Ectodermal cell (in vitro differentiated cells): ENCODE measurements around the gene IFITM1.
"Not testable (repeated sequence)": the region's sequence is repeated elsewhere in the genome, so short reads cannot be mapped to it uniquely, and the experiment has no call there.

Experiments
- H3K27ac ChIP-seq: 2 replicates; pipeline ENCODE4 v1.7.0; 2013; ENCODE audit warnings: mild to moderate bottlenecking, low read depth, low read length; ENCODE audit not compliant: insufficient read depth, poor library complexity, severe bottlenecking
- H3K27me3 ChIP-seq: 2 replicates; pipeline ENCODE4 v1.7.0; 2013; ENCODE audit warnings: mild to moderate bottlenecking, low read length; ENCODE audit not compliant: insufficient read depth, control insufficient read depth, poor library complexity, severe bottlenecking
- H3K36me3 ChIP-seq: one replicate; pipeline ENCODE4 v1.7.0; 2013; ENCODE audit warnings: low read length; ENCODE audit not compliant: control insufficient read depth, insufficient read depth
- H3K4me1 ChIP-seq: one replicate; pipeline ENCODE4 v1.7.0; 2013; ENCODE audit warnings: low read length; ENCODE audit not compliant: control insufficient read depth, insufficient read depth
- H3K4me3 ChIP-seq: 2 replicates; pipeline ENCODE4 v1.7.0; 2013; ENCODE audit warnings: low read depth, low read length, control low read depth; ENCODE audit not compliant: insufficient read depth
- H3K9me3 ChIP-seq: 2 replicates; pipeline ENCODE4 v1.7.0; 2013; ENCODE audit warnings: mild to moderate bottlenecking, low read length, moderate library complexity; ENCODE audit not compliant: control insufficient read depth
- WGBS, 2 experiments: methylation state at CpG; one replicate each; pipeline ENCODE4 v1.1.7; 2013; ENCODE audit warnings: missing lambda C conversion rate in 2 of 2; 5-methylcytosine and 5-hydroxymethylcytosine counted together

IFITM1 gene

GRCh38 chr11:330307-330693 lies 16.5 kb downstream of the IFITM1 start:
- Histone ChIP-seq H3K9me3 (no peaks in the 10 kb centered on the region), H3K27me3 (no peaks in the 10 kb centered on the region), H3K36me3 (no peaks in the 10 kb centered on the region), H3K4me1 (peaks cover 19% of the 10 kb centered on the region), H3K27ac (no peak overlapping the region), H3K4me3 (no peak overlapping the region)
- WGBS, 2 experiments, result 84 to 85% methylated on average over 14 of the region's 14 CpGs

GRCh38 chr11:330694-331357 lies 17.0 kb downstream of the IFITM1 start:
- WGBS, 2 experiments, result 87% methylated on average over 34 of the region's 34 CpGs
- Histone ChIP-seq H3K36me3 (no peaks in the 10 kb centered on the region), H3K9me3 (no peaks in the 10 kb centered on the region), H3K27me3 (no peaks in the 10 kb centered on the region), H3K27ac (no peak overlapping the region), H3K4me3 (no peak overlapping the region), H3K4me1 (peaks cover 21% of the 10 kb centered on the region)

- Histone ChIP-seq H3K4me1 (peaks cover 16% of the 10 kb centered on the region), H3K27ac (no peak overlapping the region), H3K36me3 (no peaks in the 10 kb centered on the region), H3K27me3 (no peaks in the 10 kb centered on the region), H3K9me3 (no peaks in the 10 kb centered on the region), H3K4me3 (no peak overlapping the region)
- 93 to 95% methylated on average over 19 of the region's 19 CpGs for WGBS, 2 experiments
These were observed 17.7 kb downstream of the IFITM1 start for GRCh38 chr11:331358-332060.

- Histone ChIP-seq H3K27ac (no peak overlapping the region), H3K27me3 (no peaks in the 10 kb centered on the region)
- WGBS, 2 experiments, result 96 to 97% methylated on average over 23 of the region's 23 CpGs
These were observed 19.0 kb downstream of the IFITM1 start for GRCh38 chr11:332651-333480.

GRCh38 chr11:333616-334263 lies 19.9 kb downstream of the IFITM1 start:
- WGBS, 2 experiments, result 55 to 60% methylated on average over 16 to 17 of the region's 17 CpGs
- not testable (repeated sequence) for H3K36me3 ChIP-seq, H3K9me3 ChIP-seq, H3K4me3 ChIP-seq, H3K27me3 ChIP-seq
- H3K27ac ChIP-seq, result peak overlapping the region; percentile 64
- peaks cover 13% of the 10 kb centered on the region for H3K4me1 ChIP-seq

More at GRCh38 chr11:332651-333480, 19.0 kb downstream of the IFITM1 start:
- peaks cover 13% of the 10 kb centered on the region for H3K4me1 ChIP-seq
- H3K36me3 ChIP-seq, result no peaks in the 10 kb centered on the region
- no peak overlapping the region for H3K4me3 ChIP-seq
- no peaks in the 10 kb centered on the region for H3K9me3 ChIP-seq

- Histone ChIP-seq H3K4me1 (peaks cover 13% of the 10 kb centered on the region), H3K27ac (peak overlapping the region; percentile 64), H3K36me3 (no peaks in the 10 kb centered on the region), H3K9me3 (no peaks in the 10 kb centered on the region), H3K27me3 (no peaks in the 10 kb centered on the region), H3K4me3 (no peak overlapping the region)
- 12 to 13% methylated on average over 25 of the region's 25 CpGs for whole genome bisulfite sequencing, 2 experiments
These were observed 20.6 kb downstream of the IFITM1 start for GRCh38 chr11:334264-334994.

- Histone ChIP-seq H3K27ac (peak overlapping the region; percentile 70), H3K4me3 (no peak overlapping the region), H3K27me3 (no peaks in the 10 kb centered on the region), H3K36me3 (no peaks in the 10 kb centered on the region), H3K4me1 (peaks cover 13% of the 10 kb centered on the region), H3K9me3 (no peaks in the 10 kb centered on the region)
- 69 to 71% methylated on average over 15 of the region's 15 CpGs for WGBS, 2 experiments
These were observed 22.2 kb downstream of the IFITM1 start for GRCh38 chr11:335779-336658.

- H3K9me3 ChIP-seq, result no peaks in the 10 kb centered on the region
- WGBS, 2 experiments, result 85 to 88% methylated on average over 4 of the region's 4 CpGs
- no peak overlapping the region for H3K27ac ChIP-seq
- no peaks in the 10 kb centered on the region for H3K36me3 ChIP-seq
- H3K27me3 ChIP-seq, result no peaks in the 10 kb centered on the region
- peaks cover 13% of the 10 kb centered on the region for H3K4me1 ChIP-seq
- H3K4me3 ChIP-seq, result no peak overlapping the region
These were observed 22.9 kb downstream of the IFITM1 start for GRCh38 chr11:336659-337198.

GRCh38 chr11:337711-338110 lies 23.9 kb downstream of the IFITM1 start:
- H3K27me3 ChIP-seq, result no peaks in the 10 kb centered on the region
- no peaks in the 10 kb centered on the region for H3K36me3 ChIP-seq
- no peaks in the 10 kb centered on the region for H3K9me3 ChIP-seq
- H3K4me3 ChIP-seq, result no peak overlapping the region
- peaks cover 21% of the 10 kb centered on the region for H3K4me1 ChIP-seq
- no peak overlapping the region for H3K27ac ChIP-seq
- WGBS, 2 experiments, result 93 to 96% methylated on average over 5 to 6 of the region's 6 CpGs
